Measurements from ENCODE around the gene E2F7.
"Not testable (repeated sequence)": the region's sequence is repeated elsewhere in the genome, so short reads cannot be mapped to it uniquely, and the experiment has no call there.

Gene E2F7, protein sequence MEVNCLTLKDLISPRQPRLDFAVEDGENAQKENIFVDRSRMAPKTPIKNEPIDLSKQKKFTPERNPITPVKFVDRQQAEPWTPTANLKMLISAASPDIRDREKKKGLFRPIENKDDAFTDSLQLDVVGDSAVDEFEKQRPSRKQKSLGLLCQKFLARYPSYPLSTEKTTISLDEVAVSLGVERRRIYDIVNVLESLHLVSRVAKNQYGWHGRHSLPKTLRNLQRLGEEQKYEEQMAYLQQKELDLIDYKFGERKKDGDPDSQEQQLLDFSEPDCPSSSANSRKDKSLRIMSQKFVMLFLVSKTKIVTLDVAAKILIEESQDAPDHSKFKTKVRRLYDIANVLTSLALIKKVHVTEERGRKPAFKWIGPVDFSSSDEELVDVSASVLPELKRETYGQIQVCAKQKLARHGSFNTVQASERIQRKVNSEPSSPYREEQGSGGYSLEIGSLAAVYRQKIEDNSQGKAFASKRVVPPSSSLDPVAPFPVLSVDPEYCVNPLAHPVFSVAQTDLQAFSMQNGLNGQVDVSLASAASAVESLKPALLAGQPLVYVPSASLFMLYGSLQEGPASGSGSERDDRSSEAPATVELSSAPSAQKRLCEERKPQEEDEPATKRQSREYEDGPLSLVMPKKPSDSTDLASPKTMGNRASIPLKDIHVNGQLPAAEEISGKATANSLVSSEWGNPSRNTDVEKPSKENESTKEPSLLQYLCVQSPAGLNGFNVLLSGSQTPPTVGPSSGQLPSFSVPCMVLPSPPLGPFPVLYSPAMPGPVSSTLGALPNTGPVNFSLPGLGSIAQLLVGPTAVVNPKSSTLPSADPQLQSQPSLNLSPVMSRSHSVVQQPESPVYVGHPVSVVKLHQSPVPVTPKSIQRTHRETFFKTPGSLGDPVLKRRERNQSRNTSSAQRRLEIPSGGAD

DNA sequence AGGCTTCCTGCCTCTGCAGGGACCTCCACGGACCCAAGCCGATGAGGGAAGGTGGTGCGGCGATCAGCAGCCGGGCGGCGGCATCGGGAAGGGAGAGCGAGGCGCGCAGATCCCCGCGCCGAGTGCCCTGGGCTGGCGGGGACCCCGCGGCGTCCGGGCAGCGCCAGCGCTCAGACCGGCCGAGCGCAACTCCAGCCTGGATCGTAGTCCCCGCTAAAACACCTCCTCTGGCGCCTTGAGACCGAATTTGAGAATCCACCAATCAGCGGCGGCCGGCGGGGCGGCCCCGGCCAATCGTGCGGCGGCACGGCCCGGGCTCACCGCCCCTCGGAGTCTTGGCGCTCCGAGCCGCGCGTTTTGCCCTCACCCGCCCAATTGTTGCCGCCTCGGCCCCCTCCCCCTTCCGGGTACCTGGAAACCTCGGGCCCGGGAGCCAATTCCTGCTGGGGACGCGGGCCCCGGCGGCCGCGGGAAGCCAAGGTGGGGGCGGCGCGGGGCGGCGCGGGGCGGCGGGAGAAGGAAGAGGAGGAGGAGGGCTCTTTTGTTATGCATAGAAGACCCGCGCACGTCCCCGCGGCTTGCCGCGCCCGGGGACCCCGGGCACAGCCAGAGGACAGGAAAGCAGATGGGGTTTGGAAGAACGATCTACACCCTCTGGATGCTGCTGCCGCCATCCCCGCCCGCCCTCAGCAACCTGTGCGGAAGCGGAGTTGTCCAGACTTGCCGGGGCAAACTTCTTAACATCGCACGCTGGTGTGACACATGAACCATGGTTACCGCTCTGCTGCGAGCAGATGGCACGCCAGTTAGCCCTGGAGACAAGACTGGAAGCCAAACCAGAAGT is at the start of gene E2F7:
TSS of gene E2F7 (minus strand) at position 209 of the 844 bp plus-strand sequence. CDS start 934 bp downstream, outside the sequence.
- DNase-seq, result peak; percentile 88

DNA sequence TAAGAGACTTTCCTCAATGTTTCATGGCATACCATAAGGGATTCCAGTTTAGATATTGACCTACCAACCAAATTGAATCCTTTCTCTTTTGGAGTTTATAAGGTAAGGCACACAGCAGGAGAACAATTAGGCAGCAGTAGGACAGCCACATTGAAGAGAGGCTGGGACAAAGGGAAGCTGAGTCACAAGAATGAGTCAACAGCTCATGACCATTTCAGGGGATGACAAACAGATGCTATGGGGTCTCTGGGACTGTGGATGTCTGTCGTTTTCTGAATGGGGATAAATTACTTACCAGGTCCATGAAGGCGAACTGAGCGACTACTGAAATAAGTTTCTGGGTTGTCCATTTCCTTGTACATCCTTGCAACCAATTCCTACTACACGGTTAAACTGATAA is 48.6 kb upstream of the E2F7 start:
- DNase-seq, result no peak

DNA sequence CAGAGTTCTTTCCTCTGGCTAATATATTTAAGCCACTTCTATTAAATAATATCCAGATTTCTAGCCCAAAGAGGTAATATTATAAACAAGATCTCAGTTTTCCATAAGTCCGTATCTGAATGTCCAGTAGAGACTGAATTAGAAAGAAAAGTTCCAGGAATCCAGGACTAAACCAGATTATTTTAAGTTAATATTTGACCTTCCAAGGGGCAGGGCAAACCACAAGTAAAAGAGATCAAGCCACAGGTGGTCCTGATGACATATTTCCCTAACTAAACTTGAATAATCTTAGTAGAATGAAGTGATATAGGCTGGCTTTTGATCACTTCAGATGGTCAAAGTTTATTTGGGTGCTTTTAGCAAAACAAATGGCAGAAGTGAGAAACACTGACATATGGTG is 43.3 kb upstream of the E2F7 start:
- DNase-seq, result no peak

DNA sequence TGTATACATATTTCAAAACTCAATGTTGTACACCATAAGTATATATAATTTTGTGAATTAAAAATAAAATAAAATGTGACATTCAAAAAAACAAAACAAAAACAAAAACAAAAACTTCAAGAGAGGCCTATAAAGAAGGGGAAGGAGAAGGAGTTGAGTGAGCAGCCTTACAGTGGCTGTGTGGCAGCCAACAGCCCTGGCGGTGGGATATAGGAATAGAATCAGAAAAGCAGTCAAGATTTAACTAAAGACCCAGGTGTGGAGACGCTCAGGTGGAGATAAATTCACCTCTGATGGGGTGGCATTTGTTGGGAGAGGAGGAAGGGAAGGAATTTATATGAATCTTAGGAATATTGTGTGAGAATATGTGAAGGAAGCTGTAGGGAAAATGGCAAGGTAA is 41.8 kb upstream of the E2F7 start:
- no peak for DNase-seq

DNA sequence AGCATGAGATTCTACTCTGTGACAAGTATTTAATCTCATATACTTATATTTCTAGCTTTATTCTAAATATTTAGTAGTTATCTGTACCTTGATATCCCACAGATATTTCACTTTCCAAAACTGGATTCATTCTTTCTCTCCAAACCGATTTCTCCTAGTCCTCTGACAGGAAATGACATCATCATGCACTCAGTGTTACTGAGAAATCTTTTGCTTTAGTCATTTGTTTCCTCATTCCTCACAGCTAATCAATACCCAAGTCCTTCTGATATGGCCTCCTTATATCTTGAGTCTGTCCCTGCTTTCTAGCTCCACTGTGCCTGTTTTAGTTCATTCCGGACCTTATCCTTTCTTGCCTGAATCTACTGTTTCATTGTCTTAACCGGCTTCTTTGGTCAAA is 39.4 kb upstream of the E2F7 start:
- no peak for DNase-seq

DNA sequence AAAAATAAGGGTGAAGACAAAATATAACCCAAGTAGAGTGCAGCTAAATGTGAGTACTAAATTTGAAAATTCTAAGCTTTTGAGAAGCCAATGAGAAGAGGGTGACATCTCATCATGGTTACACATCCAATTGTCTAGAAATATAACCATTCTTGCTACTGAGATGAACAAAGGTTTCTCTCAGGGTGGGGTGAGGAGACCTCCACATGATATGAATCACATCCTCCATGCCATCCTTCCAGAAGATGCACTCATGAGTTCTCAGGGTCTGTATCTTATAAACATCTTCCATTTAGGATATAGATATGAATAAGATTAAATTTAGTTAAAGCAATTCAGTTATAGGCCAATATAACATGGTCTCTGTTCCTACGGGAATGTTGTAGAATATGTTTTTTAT is 38.9 kb upstream of the E2F7 start:
- no peak for DNase-seq

DNA sequence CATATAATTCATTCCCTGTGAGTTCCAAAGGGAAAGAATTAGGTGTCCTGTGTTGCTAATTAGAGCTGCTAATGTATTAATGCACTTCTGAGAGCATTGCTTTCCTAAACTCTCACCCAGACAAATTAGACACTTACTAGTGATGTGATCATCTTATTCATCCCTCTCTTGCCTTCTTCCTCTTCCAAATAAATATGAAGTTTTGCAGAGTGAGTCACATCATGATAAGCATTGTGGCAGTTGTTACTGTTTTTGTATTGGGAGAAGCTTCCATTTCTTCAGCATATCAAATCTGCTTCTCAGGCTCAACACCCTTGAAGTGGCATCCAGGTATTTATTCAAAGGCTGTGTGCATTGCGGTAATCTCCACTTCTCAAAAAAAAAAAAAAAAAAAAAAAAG is 37.3 kb upstream of the E2F7 start:
- DNase-seq, result no peak

DNA sequence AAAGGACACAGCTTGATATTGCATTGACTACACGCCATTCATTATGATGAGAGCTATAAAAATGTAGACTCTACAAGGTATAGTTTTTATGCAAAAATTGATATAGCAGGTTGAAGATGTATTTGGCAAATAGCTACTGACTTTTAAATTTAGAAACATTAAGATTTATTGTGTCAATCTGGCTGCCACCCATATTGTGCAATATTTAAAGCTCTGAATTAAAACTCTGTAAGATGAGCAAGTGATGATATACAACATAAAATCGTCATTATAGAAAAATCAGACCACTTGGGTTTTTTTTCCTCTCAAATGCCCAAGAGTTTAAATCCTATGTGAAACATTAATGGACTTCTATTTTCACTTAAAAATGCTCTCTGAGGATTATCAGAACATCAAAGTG is 36.8 kb upstream of the E2F7 start:
- no peak for DNase-seq

DNA sequence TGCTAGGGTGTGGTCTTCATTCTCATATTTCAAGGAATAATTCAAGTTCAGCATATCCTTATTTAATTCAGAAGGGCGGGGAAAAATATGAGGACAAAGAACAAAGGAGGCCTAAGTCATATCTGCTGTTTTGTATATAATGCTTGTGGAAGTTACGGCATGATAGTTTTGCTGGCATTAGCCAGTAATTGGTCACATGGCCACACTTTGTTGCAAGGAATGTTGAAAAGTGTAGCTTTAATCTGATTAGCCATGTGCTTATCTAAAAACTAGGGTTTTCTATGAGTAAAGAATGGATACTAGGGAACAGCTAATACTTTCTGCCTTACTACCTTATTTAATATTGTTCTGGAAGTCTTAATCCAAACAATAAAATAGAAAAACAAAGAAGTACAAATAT is 34.4 kb upstream of the E2F7 start:
- no peak for DNase-seq

DNA sequence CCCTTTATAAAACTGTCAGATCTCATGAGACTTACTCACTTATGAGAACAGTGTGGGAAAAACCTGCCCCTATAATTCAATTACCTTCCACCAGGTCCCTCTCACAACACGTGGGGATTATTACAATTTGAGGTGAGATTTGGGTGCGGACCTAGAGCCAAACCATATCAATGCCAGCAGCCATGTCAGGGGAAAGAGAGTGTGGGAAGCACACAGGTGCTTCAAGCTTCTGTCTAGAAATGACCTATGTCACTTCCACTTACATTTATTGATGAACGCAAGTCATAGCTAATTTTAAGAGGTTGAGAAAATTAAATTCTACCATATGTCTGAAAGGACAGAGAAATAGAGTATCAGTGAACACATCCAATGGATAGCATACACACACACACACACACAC is 32.5 kb upstream of the E2F7 start:
- DNase-seq, result no peak

DNA sequence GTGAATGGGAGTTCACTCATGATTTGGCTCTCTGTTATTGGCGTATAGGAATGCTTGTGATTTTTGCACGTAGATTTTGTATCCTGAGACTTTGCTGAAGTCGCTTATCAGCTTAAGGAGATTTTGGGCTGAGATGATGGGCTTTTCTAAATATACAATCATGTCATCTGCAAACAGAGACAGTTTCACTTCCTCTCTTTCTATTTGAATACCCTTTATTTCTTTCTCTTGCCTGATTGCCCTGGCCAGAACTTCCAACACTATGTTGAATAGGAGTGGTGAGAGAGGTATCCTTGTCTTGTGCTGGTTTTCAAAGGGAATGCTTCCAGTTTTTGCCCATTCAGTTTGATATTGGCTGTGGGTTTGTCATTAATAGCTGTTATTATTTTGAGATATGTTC is 26.9 kb upstream of the E2F7 start:
- DNase-seq, result not testable (repeated sequence)

DNA sequence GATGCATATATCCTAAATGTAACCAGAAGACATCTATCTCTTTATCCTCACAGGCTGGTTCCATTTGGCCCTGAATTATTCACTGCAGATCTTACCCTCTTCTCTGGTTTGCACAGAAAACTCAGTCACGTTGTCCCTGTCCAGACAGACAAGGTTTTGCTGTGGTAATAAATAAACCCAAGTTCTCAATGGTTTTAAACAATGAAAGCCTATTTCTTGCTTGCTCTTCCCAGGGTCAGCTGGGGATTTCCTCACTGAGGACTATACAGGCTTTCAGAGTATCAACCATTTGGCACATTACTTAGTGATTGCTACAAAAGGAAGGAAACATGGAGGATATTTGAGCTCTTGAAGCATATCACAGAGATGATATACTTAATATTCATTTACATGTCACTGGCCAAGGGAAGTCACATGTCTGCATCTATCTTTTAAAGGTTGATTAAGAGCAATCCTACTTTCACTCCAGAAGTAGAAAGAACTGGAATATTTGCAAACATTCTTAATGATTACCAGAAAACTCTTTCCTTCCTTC is 24.4 kb upstream of the E2F7 start:
- no peak for DNase-seq

DNA sequence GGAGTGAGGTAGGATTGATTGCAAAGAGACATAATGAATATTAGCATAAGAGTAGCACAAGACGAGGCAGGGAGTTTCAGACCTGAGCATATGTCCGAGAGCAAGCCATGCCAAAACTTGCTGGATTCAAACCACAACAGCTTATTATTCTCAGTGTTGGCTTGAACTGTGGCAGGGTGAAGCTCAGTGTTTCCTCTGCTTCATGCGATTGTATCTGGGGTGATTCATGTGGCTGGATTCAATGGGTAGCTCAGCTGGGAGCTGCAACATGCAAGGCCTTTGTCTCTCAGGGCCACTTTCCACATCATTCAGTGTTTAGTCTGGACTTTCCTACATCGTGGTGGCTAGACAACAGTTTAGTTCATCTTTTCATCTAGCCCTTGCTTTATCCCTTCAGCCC is 22.1 kb upstream of the E2F7 start:
- DNase-seq, result no peak

DNA sequence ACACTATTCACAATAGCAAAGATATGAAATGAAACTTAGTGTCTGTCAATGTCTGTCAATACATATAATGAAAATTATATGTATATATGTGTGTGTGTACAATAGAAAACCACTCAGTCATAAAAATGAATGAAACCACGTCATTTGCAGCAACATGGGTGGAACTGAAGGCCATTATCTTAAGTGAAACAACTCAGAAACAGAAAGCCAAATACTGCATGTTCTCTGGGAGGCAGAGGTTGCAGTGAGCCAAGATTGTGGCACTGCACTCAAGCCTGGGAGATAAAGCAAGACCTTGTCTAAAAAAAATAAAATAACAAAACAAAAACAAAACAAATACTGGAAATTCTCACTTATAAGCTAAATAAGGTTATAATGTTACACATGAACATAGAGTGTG is 16.7 kb upstream of the E2F7 start:
- DNase-seq, result no peak

DNA sequence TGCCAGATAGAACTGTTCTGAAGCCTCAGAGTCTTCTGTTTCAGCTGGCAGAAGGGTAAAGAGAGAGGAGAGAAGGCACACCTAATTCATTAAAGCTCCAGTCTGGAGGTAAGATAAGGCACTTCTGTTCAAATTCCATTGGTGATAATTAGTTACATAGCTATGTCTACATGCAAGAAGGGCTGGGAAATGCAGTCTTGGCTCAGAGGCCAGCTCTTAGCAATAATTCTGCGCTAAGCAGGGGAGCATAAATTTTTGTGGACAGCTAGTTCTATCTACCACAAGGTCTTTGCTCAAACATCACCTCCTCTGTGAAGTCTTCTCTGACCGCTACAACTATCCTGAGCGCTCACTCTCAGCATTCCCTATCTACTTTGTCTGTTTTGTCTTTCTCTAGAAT is 14.3 kb upstream of the E2F7 start:
- no peak for DNase-seq

DNA sequence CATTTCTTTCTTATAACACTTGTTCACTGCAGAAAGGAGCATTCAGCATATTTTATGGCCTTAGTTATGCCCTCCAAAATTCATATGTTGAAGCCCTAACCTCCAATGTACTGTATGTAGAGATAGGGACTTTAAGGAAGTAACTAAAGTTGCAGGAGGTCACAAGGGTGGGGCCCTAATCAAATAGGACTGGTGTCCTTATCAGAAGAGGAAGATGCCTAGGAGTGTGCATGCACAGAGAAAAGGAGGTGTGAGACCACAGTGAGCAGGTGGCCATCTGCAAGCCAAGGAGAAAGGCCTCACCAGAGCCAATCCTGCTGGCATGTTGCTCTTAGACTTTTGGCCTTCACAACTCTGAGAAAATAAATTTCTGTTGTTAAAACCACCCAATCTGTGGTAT is 12.9 kb upstream of the E2F7 start:
- DNase-seq, result no peak

DNA sequence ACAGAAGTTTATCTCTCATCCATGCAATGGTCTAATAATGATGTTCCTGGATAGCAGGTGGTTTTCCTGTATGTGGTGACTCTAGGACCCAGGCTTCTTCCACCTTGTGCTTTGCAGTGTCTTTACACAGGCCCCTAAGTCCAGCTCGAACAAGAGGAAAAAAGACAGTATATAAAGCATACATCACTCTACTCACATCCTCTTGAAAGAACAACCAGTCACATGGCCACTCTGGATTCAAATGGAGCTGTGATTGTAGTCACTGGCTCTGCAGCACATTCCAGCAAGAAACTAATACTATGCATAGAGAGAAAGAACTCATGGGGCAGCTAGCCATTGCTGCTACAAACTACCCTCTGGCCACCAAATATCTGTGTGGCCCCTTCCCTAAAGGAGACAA is 11.5 kb upstream of the E2F7 start:
- no peak for DNase-seq

DNA sequence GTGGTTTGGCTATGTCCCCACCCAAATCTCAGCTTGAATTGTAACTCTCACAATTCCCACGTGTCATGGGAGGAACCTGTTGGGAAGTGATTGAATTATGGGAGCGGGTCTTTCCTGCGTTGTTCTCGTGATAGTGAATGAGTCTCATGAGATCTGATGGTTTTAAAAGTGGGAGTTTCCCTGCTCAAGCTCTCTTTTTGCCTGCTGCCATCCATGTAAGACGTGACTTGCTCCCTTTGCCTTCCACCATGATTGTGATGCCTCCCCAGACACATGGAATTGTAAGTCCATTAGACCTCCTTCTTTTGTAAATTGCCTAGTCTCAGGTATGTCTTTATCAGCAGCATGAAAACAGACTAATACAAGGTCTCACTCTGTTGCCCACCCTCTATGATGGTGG is 8.5 kb upstream of the E2F7 start:
- not testable (repeated sequence) for DNase-seq

DNA sequence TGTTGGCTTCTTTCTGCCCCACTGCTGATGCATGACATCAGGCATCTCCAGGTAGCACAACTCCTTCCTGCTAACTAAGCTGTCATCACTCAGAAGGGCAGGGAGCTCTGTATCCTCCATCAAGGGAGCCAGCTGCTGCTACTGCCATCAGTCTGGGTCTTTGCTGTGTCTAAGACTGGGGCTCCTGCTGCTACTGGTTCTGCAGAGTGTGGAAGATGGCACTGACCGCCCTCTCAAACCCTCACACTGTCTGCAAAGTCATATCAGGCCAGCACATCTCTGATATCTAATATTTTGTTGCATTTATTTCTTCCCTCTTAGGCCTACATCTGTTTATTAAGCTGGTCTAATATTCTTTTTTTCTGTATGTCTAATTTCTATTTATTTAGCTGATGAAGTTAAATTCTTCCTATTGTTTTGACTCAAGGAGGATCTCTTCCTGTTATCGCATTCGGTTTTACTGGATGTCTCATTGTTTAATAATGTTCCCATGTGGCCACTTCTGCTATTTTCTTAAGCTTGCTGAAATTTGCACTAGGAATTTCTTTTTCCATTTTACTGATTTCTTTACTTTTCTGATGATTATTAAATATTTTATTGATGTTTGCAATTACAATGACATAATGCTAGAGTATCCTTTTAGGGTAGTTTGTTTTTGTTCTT is 7.6 kb upstream of the E2F7 start:
- no peak for DNase-seq

DNA sequence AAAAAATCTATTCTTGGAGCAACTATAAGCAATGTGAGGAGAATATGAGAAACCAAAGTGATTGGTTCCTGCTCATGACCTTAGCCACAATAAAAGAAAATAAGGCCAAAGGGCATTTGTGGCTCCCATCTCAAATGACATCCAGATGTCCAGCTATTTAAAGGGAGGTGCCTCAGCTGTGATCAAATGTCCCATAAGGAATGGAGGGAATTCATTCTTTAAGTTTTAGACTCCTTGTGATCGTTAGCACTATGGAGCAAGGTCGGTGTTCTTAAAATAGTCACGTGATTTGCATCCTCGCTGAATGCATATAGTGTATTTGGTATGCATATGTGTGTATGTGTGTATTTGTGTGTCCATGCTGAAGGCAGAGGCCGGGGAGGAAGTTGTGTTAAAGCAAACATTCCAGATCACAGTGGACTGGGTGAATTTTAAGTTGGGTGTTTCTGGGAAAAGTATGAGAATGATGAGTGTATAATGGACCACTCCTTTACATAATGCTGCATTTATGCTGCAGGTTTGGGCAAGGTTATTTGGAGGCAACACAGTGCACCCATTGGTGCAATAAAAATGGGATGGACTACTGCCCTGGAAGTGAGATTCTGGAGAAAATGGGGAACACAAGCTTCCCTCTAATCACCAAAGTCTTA is 5.6 kb upstream of the E2F7 start:
- no peak for DNase-seq

DNA sequence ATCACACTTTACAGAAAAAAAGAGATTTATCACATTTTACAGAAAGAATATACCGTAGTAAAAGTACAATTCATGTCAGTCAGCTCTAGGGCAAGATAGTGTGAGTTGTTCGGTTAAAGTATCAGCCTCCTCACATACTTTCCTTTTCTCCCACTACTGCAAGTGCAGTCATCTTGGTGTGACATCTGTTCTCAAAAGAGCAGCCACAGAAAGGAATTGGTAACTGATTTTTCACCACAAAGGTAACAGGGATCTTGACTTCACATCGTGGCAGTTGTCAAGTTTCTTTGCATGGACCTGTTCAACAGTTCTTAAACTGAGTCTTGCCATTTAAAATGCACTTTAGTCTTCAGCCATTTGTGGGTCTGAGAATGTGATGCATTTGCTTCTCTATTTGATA is 5.0 kb upstream of the E2F7 start:
- no peak for DNase-seq

DNA sequence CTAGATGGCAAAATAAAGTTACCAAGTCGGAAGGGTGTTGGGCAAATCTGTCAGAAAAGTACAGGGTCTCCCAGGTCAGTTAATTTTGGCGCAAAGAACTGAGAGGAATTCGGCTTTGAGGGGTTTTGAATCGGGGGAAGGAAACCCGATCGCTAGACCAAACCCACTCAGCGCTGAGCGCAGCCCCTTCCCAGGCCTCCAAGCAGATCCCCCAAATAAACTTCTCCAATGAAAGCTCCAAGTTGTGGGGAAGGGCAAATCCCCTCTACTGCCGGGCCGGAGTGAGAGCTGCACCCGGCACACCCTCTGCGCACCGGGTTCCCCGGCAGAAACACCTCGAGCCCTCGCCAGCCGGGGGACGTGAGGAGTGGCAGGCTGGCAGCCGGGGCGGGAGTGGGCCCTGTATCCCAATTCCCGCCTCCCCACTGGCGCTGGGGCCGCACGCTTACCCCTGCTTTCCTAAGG is 441 bp downstream of the E2F7 start:
- DNase-seq, result no peak
